HG03039 (cell line): Measurements from ENCODE around the gene PCDHB11.
"Not testable (repeated sequence)": the region's sequence is repeated elsewhere in the genome, so short reads cannot be mapped to it uniquely, and the experiment has no call there.

Experiments
- ATAC-seq: cut with Tn5 transposase; IDR thresholded peaks from one replicate; pipeline ENCODE4 v1.9.1; 2021; ENCODE audit warnings: mild to moderate bottlenecking, moderate library complexity; ENCODE audit not compliant: unreplicated experiment

PCDHB11 gene

GRCh38 chr5:141199359-141200235 is at the start of gene PCDHB11:
PCDHB11 (plus strand) TSS chr5:141199627; CDS start chr5:141199775, 148 bp downstream.
- ATAC-seq: no peak

DNA sequence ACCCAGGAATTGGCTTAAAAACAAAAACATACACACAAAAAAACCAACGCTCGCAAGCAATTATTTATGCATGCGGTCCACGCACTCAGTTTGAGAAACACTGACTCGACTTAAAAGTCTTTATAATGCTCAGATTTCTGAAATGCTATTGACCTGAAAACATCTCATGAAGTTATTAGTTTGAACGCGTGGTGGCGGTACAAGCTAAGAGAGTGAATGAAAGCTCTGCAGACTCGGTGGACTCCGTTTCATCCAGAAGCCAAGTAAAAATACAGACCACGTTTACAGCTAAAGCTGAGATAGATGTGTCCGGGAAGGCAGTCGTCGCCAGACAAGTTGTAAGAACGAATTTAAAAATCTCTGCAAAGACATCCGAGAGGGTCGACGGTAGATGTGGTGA is 49.6 kb upstream of the PCDHB11 start, which contains the start of gene PCDHB6:
Gene PCDHB6, plus strand, starts transcription at position 246 of the 400 bp plus-strand sequence. CDS start 201 bp downstream, outside the sequence.
- ATAC-seq: no peak

DNA sequence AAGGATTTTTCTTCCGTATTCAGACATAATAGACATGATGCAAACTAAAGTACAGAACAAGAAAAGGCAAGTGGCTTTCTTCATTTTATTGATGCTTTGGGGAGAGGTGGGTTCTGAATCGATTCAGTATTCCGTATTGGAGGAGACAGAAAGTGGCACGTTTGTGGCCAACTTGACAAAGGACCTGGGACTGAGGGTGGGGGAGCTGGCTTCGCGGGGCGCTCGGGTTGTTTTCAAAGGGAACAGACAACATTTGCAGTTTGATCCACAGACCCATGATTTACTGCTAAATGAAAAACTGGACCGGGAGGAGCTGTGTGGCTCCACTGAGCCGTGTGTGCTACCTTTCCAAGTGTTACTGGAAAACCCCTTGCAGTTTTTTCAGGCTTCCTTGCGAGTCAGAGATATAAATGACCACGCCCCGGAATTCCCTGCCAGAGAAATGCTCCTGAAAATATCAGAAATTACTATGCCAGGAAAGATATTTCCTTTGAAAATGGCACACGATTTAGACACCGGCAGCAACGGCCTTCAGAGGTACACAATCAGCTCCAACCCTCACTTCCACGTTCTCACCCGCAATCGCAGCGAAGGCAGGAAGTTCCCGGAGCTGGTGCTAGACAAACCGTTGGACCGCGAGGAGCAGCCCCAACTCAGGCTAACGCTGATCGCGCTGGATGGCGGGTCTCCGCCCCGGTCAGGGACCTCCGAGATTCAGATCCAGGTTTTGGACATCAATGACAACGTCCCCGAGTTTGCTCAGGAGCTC is 49.0 kb upstream of the PCDHB11 start:
- no peak for ATAC-seq

GRCh38 chr5:141150993-141151325 is 48.5 kb upstream of the PCDHB11 start:
- no peak for ATAC-seq

DNA sequence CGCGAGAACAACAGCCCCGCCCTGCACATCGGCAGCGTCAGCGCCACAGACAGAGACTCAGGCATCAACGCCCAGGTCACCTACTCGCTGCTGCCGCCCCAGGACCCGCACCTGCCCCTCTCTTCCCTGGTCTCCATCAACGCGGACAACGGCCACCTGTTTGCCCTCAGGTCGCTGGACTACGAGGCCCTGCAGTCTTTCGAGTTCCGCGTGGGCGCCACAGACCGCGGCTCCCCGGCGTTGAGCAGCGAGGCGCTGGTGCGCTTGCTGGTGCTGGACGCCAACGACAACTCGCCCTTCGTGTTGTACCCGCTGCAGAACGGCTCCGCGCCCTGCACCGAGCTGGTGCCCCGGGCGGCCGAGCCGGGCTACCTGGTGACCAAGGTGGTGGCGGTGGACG is 47.8 kb upstream of the PCDHB11 start:
- ATAC-seq: not testable (repeated sequence)

DNA sequence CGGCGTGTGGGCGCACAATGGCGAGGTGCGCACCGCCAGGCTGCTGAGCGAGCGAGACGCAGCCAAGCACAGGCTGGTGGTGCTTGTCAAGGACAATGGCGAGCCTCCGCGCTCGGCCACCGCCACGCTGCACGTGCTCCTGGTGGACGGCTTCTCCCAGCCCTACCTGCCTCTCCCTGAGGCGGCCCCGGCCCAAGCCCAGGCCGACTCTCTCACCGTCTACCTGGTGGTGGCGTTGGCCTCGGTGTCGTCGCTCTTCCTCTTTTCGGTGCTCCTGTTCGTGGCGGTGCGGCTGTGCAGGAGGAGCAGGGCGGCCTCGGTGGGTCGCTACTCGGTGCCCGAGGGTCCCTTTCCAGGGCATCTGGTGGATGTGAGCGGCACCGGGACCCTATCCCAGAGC is 47.3 kb upstream of the PCDHB11 start:
- not testable (repeated sequence) for ATAC-seq

GRCh38 chr5:141155540-141156374 is 43.7 kb upstream of the PCDHB11 start:
- no peak for ATAC-seq

GRCh38 chr5:141157356-141157755 is 42.1 kb upstream of the PCDHB11 start:
- ATAC-seq: not testable (repeated sequence)

DNA sequence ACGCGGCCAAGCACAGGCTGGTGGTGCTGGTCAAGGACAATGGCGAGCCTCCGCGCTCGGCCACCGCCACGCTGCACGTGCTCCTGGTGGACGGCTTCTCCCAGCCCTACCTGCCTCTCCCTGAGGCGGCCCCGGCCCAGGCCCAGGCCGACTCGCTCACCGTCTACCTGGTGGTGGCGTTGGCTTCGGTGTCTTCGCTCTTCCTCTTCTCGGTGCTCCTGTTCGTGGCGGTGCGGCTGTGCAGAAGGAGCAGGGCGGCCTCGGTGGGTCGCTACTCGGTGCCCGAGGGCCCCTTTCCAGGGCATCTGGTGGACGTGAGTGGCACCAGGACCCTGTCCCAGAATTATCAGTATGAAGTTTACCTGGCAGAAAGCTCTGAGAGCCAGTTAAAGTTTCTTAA is 41.5 kb upstream of the PCDHB11 start:
- ATAC-seq: not testable (repeated sequence)

- no peak for ATAC-seq
These were observed 26.8 kb upstream of the PCDHB11 start, which contains the start of gene PCDHB7 for GRCh38 chr5:141172381-141173204. PCDHB7 (plus strand) TSS chr5:141172644; CDS start chr5:141172836, 192 bp downstream.

GRCh38 chr5:141174291-141175104 is 24.9 kb upstream of the PCDHB11 start:
- ATAC-seq: not testable (repeated sequence)

DNA sequence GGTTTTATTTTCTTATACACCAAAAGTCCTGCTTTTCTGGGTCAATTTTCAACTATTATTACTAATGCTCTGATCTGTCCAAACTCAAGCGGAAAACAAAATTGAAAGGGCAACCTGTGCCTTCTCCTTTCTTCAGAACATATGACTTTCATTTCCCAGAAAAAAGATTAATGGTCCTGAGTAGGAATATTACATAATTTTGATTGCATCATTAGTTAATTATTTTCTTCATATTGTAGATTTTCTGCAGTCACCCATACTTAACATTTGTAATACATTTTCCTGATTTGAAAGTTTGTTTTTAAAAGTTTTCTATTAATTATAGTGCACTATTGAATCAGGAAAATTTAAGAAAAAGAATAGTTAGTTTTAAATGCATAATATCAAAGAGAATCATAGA is 23.5 kb upstream of the PCDHB11 start:
- no peak for ATAC-seq

DNA sequence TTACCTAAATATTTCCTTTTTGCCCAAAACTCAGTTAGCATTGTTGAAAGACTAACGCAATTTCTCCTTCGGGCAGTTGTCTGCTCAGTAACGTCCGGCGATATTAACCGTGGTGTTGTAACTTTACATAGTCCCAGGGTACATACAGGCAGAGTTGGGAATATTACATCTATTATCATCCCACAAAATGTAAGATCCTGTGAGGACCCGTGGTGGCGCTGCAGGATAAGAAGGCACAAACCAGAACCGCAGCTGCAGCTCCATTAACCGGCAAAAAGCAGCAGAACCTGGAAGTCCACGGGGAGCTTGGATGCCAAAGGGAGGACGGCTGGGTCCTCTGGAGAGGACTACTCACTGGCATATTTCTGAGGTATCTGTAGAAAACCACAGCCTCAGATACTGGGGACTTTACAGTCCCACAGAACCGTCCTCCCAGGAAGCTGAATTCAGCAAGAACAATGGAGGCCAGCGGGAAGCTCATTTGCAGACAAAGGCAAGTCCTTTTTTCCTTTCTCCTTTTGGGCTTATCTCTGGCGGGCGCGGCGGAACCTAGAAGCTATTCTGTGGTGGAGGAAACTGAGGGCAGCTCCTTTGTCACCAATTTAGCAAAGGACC is 21.7 kb upstream of the PCDHB11 start, which contains the start of gene PCDHB8:
Gene PCDHB8, plus strand, starts transcription at position 214 of the 615 bp plus-strand sequence. Its CDS starts 245 bp downstream, at position 459.
- ATAC-seq: not testable (repeated sequence)

GRCh38 chr5:141179371-141179770 is 20.1 kb upstream of the PCDHB11 start:
- ATAC-seq: not testable (repeated sequence)

- ATAC-seq: not testable (repeated sequence)
These were observed 19.6 kb upstream of the PCDHB11 start for GRCh38 chr5:141179876-141180275.

DNA sequence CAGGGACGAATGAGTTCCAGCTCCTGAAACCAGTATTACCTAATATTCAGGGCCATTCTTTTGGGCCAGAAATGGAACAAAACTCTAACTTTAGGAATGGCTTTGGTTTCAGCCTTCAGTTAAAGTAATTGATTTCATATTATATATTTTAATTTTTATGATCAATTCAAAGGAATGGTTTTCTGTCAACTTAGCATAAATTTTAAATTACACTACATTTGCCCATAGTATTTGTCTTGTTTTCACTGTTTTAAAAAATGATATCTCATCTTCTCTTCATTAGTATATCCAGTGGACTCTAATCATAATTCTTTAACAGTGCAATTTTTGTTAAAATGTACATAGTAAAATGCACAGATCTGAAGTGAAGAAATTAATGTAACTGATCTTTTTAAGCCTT is 19.1 kb upstream of the PCDHB11 start:
- ATAC-seq: no peak

- no peak for ATAC-seq
These were observed 17.2 kb upstream of the PCDHB11 start, which contains the start of gene PCDHB16 for GRCh38 chr5:141182248-141182647. PCDHB16 (plus strand) TSS chr5:141182387; CDS start chr5:141182560, 173 bp downstream.

GRCh38 chr5:141184117-141184855 is 15.1 kb upstream of the PCDHB11 start:
- ATAC-seq: not testable (repeated sequence)
